Esophagus squamous epithelium (tissue), 5 donors: Measurements from ENCODE around the gene ANKS1B. TPM values are rescaled to one million over a fixed set of nuclear protein-coding genes. Genes with fewer than 3 reads are reported as not detected.

Experiments used
- DNase-seq: peaks from one replicate; lab custom pipeline; 2025; lab: John Stamatoyannopoulos, UW
- H3K27ac ChIP-seq, 4 donors: fragments of 200-600 bp; sonication (generic); one replicate each; pipeline ENCODE4 v1.5.1; 2016 to 2019; ENCODE audit warnings: mild to moderate bottlenecking in 1 of 4
- H3K27me3 ChIP-seq, 4 donors: fragments of 200-600 bp; sonication (generic); 1 replicate in 3 of 4; 2 replicates in 1 of 4; pipeline versions ENCODE4 v1.5.1 to v1.6.0; 2017 to 2021; ENCODE audit warnings: antibody characterized with exemption in 1 of 4
- H3K36me3 ChIP-seq, 3 donors: fragments of 200-600 bp; sonication (generic); one replicate each; pipeline ENCODE4 v1.5.1; 2016 to 2019
- H3K4me1 ChIP-seq, 3 donors: fragments of 200-600 bp; sonication (generic); one replicate each; pipeline ENCODE4 v1.5.1; 2017 to 2019
- H3K4me3 ChIP-seq, 4 donors: fragments of 200-600 bp; sonication (generic); 1 replicate in 3 of 4; 2 replicates in 1 of 4; pipeline ENCODE4 v1.5.1; 2016 to 2019; ENCODE audit warnings: mild to moderate bottlenecking in 2 of 4, moderate library complexity in 1 of 4
- H3K9me3 ChIP-seq, 3 donors: fragments of 200-600 bp; sonication (generic); one replicate each; pipeline ENCODE4 v1.5.1; 2016 to 2019
- POLR2A ChIP-seq, 4 donors: fragments of 450-650 bp; IDR thresholded peaks; one replicate each; pipeline ENCODE4 v1.6.1; 2017; ENCODE audit warnings: antibody characterized with exemption in 4 of 4, mild to moderate bottlenecking in 4 of 4, moderate library complexity in 3 of 4
- WGBS, 2 donors: methylation state at CpG; one replicate each; pipeline ENCODE4 v1.1.5; 2018; 5-methylcytosine and 5-hydroxymethylcytosine counted together
- intact Hi-C: fragments of 100-400 bp; cut with DNase I; formaldehyde crosslinking; loops from one replicate; pipeline ENCODE4 v1.15.0; 2022
- total RNA-seq, 4 donors: library from RNA; depleted of rRNA; stranded (reverse); fragments of >200 nt; gene quantifications; one replicate each; pipeline ENCODE4 v1.1.0, GENCODE V29; 2016
- TF ChIP-seq, protein P1 (sequence below), 6 experiments: fragments of 450-650 bp in 4 of 6; fragments of 200-600 bp in 2 of 6; sonication (generic) in 2 of 6; IDR thresholded peaks; one replicate each; pipeline ENCODE4 v1.5.1; 2016 to 2019; ENCODE audit warnings: antibody characterized with exemption in 6 of 6, mild to moderate bottlenecking in 4 of 6, moderate library complexity in 4 of 6
- donor health status: DM: yes; HTN: yes; CAD: no.

Gene ANKS1B
- total RNA-seq, 4 donors from 2014 or later = 1.6 to 15.8 (median 8.1) TPM

DNA sequence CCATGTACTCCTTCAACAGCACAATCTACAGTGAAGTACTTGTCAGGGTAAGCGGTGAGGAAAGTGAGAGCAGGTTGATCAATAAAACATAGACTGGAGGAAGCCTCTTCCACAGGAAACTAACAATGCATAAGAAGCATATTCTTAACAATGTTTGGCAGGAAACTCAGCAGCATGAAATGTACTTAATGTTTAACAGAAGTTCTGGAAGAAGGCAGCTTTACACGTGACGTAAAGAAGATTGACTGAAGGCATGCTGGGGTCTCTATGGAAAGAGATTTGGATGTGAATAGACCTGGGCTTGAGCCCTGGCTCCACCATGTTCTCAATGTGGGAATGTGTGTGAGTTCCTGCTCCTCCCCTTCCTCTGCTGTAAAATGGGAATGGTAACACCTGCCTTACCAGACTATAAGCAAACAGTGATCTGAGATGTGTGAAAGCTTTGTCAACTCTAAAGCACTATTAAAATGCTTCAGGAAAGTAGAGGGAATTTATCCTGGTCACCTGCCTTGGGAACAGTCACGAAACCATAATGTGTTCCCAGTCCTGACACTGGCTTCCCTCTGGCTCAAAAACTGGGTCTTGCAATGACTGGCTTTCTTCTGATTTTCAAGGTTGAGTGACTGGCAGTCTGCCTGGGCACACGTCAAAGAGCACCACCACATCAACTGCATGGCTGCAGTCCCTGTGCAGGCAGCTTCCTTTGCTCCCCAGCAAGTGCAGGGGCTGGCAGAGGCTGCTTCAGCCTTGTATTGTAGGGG, 955.0 kb downstream of the ANKS1B start:
- Histone ChIP-seq H3K36me3 (no peaks in the 10 kb centered on the region), H3K9me3 (no peaks in the 10 kb centered on the region), H3K4me1 (peaks cover 0 to 20% (median 0%) of the 10 kb centered on the region in 3 donors), H3K27me3 (no peaks in the 10 kb centered on the region), H3K27ac (no peak overlapping the region), H3K4me3 (no peak overlapping the region)
- intact Hi-C loops = no loop called here
- no peak for DNase-seq
- WGBS, 2 donors = 65 to 76% methylated on average over 3 to 4 of the region's 5 CpGs
- TF ChIP-seq, protein P1, sequence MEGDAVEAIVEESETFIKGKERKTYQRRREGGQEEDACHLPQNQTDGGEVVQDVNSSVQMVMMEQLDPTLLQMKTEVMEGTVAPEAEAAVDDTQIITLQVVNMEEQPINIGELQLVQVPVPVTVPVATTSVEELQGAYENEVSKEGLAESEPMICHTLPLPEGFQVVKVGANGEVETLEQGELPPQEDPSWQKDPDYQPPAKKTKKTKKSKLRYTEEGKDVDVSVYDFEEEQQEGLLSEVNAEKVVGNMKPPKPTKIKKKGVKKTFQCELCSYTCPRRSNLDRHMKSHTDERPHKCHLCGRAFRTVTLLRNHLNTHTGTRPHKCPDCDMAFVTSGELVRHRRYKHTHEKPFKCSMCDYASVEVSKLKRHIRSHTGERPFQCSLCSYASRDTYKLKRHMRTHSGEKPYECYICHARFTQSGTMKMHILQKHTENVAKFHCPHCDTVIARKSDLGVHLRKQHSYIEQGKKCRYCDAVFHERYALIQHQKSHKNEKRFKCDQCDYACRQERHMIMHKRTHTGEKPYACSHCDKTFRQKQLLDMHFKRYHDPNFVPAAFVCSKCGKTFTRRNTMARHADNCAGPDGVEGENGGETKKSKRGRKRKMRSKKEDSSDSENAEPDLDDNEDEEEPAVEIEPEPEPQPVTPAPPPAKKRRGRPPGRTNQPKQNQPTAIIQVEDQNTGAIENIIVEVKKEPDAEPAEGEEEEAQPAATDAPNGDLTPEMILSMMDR (IDR thresholded peaks at IDR 0.05) = no peak
- no peak for TF ChIP-seq POLR2A (IDR thresholded peaks at IDR 0.05)

DNA sequence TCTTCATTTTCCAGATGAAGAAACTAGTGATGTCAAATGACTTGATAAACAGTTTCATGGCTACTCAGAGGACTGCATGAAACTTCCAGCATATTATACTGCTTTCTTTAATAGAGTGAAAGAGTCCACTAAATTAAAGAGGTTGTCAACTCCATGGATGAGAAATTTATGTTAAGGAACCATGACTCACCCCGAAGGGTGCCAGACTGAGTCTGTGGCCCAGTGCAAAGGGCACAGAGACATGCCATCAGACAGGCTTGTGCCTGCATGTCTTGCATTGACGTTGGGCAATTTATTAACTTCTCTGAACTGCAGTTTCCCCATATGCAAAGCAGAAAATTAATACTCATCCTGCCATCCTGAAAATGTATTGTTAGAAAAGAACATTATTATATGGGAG, 957.3 kb downstream of the ANKS1B start:
- no peak overlapping the region for H3K4me3 ChIP-seq
- H3K36me3 ChIP-seq = no peaks in the 10 kb centered on the region
- intact Hi-C loops = no loop called here
- TF ChIP-seq, protein P1 (IDR thresholded peaks at IDR 0.05) = no peak
- TF ChIP-seq POLR2A (IDR thresholded peaks at IDR 0.05) = no peak
- H3K9me3 ChIP-seq = no peaks in the 10 kb centered on the region
- H3K27me3 ChIP-seq = no peaks in the 10 kb centered on the region
- H3K4me1 ChIP-seq = peaks cover 0 to 20% (median 0%) of the 10 kb centered on the region in 3 donors
- 31 to 53% methylated on average over 2 of the region's 2 CpGs for WGBS, 2 donors
- no peak overlapping the region for H3K27ac ChIP-seq
- DNase-seq = no peak

- Histone ChIP-seq H3K9me3 (no peaks in the 10 kb centered on the region), H3K36me3 (no peaks in the 10 kb centered on the region), H3K4me1 (peaks cover 0 to 20% (median 0%) of the 10 kb centered on the region in 3 donors), H3K4me3 (no peak overlapping the region), H3K27me3 (no peaks in the 10 kb centered on the region), H3K27ac (no peak overlapping the region)
- intact Hi-C loops = no loop called here
- DNase-seq = no peak
- WGBS, 2 donors = 55 to 63% methylated on average over 2 of the region's 2 CpGs
- TF ChIP-seq, protein P1 (IDR thresholded peaks at IDR 0.05) = no peak
- TF ChIP-seq POLR2A (IDR thresholded peaks at IDR 0.05) = no peak
These were observed 957.7 kb downstream of the ANKS1B start for GRCh38 chr12:99027055-99027393.

GRCh38 chr12:99026332-99027054, 958.2 kb downstream of the ANKS1B start:
- 77 to 96% methylated on average over 4 of the region's 4 CpGs for WGBS, 2 donors

More at GRCh38 chr12:99026332-99027054, 958.2 kb downstream of the ANKS1B start:
- no peak overlapping the region for H3K27ac ChIP-seq
- no peaks in the 10 kb centered on the region for H3K36me3 ChIP-seq
- peaks cover 0 to 20% (median 0%) of the 10 kb centered on the region in 3 donors for H3K4me1 ChIP-seq
- H3K4me3 ChIP-seq = no peak overlapping the region
- no peaks in the 10 kb centered on the region for H3K9me3 ChIP-seq
- TF ChIP-seq, protein P1 (IDR thresholded peaks at IDR 0.05) = no peak
- no peak for TF ChIP-seq POLR2A (IDR thresholded peaks at IDR 0.05)
- intact Hi-C loops = no loop called here
- no peaks in the 10 kb centered on the region for H3K27me3 ChIP-seq
- DNase-seq = no peak
